MCF 10A (cell line): ENCODE data around the gene PCCA. TPM values are rescaled to one million over a fixed set of nuclear protein-coding genes. Genes with fewer than 3 reads are reported as not detected.
A peak's percentile ranks its signal among the peaks of the same experiment; 100 is the strongest.

Source experiments
- BruUV-seq: library from RNA; stranded (reverse); fragments of 400-500 nt; replicated peaks from 2 replicates; lab custom pipeline; 2021; lab: Mats Ljungman, UMichigan
- CTCF ChIA-PET: fragments of 300-600 bp; sonication (Branson Sonifier 250); formaldehyde crosslinking; extraction: SDS; loops from one replicate; lab custom pipeline; 2021; ENCODE audit warnings: antibody characterized with exemption, inconsistent platforms; lab: Yijun Ruan, JAX
- POLR2A ChIA-PET: fragments of 300-600, 350-650 bp; sonication (Branson Sonifier 250); formaldehyde crosslinking; extraction: SDS; loops from one replicate; lab custom pipeline; 2020; ENCODE audit warnings: antibody characterized with exemption, inconsistent platforms; lab: Yijun Ruan, JAX
- DNase-seq: peaks from one replicate; pipeline ENCODE4 v3.0.0-alpha.2; 2018; ENCODE audit not compliant: unreplicated experiment
- H3K27ac Mint-ChIP-seq: one replicate; pipeline ENCODE4 v1.8.0; 2022; ENCODE audit warnings: mild to moderate bottlenecking, low read depth, mixed read lengths; ENCODE audit not compliant: unreplicated experiment
- H3K27me3 Mint-ChIP-seq: one replicate; pipeline ENCODE4 v1.8.0; 2022; ENCODE audit warnings: mixed read lengths; ENCODE audit not compliant: insufficient read depth, unreplicated experiment
- H3K36me3 Mint-ChIP-seq: one replicate; pipeline ENCODE4 v1.8.0; 2022; ENCODE audit warnings: mild to moderate bottlenecking, moderate library complexity, mixed read lengths; ENCODE audit not compliant: insufficient read depth, unreplicated experiment
- H3K4me1 Mint-ChIP-seq: one replicate; pipeline ENCODE4 v1.8.0; 2022; ENCODE audit warnings: mixed read lengths; ENCODE audit not compliant: insufficient read depth, unreplicated experiment
- H3K4me3 Mint-ChIP-seq: one replicate; pipeline ENCODE4 v1.8.0; 2022; ENCODE audit warnings: mild to moderate bottlenecking, moderate library complexity, mixed read lengths; ENCODE audit not compliant: unreplicated experiment
- H3K9me3 Mint-ChIP-seq: one replicate; pipeline ENCODE4 v1.8.0; 2022; ENCODE audit warnings: mixed read lengths; ENCODE audit not compliant: unreplicated experiment
- CTCF ChIP-seq: fragments of 200-600 bp; IDR thresholded peaks from one replicate; pipeline ENCODE4 v1.8.0; 2022; ENCODE audit warnings: antibody characterized with exemption, mild to moderate bottlenecking; ENCODE audit not compliant: unreplicated experiment
- intact Hi-C: fragments of 100-400 bp; cut with micrococcal nuclease; formaldehyde crosslinking; loops from 2 replicates; pipeline ENCODE4 v1.14.1; 2022
- total RNA-seq: library from RNA; stranded (reverse); gene quantifications from 2 replicates; pipeline ENCODE4 v1.2.3, GENCODE V29; 2022

Gene PCCA
- total RNA-seq, 1 experiment from 2014 or later: 23.4 TPM

GRCh38 chr13:100423375-100423774 lies 334.5 kb downstream of the PCCA start:
- peak; percentile 50 for DNase-seq

DNA sequence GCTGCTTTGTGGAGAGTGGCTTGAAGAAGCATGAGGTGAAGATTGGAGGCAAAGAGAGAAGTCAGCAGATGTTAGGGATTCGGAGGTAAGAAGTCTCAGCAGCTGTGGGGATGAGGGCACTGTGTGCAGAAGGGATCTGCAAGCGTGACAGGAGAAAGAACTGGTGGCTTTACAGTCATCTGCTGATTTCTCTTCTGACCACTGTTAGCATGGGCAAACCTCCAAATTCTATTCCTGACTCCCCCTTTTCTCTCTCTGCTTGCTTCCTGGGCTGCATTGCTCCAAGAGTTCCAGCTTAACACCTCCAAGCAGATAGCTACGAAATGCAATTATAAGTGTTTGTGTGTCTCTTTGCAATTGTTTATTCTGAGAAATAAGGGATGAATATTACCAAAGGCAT lies 340.1 kb downstream of the PCCA start:
- Mint-ChIP-seq H3K4me3 (no peak overlapping the region), H3K4me1 (peaks cover 6% of the 10 kb centered on the region), H3K27me3 (no peaks in the 10 kb centered on the region), H3K9me3 (no peaks in the 10 kb centered on the region), H3K36me3 (peaks cover 16% of the 10 kb centered on the region), H3K27ac (no peak overlapping the region)
- TF ChIP-seq CTCF: no peak
- no peak for DNase-seq
- no TSS peak for BruUV-seq
- ChIA-PET CTCF (interaction anchor here (0.8 to 1.3 kb wide), 2 partner anchors 8 to 773 kb away, joined by 5 read pairs; no protein-coding TSS in a partner anchor), POLR2A (no interaction called here)
- intact Hi-C loops: no loop called here

More at GRCh38 chr13:100423375-100423774, 334.5 kb downstream of the PCCA start:
- peak overlapping the region; percentile 55 for H3K27ac Mint-ChIP-seq
- no peaks in the 10 kb centered on the region for H3K9me3 Mint-ChIP-seq
- BruUV-seq: no TSS peak
- TF ChIP-seq CTCF: no peak
- H3K27me3 Mint-ChIP-seq: no peaks in the 10 kb centered on the region
- H3K4me3 Mint-ChIP-seq: no peak overlapping the region
- POLR2A ChIA-PET: no interaction called here
- CTCF ChIA-PET: no interaction called here
- peaks cover 17% of the 10 kb centered on the region for H3K36me3 Mint-ChIP-seq
- peaks cover 7% of the 10 kb centered on the region for H3K4me1 Mint-ChIP-seq
- intact Hi-C loops: no loop called here

DNA sequence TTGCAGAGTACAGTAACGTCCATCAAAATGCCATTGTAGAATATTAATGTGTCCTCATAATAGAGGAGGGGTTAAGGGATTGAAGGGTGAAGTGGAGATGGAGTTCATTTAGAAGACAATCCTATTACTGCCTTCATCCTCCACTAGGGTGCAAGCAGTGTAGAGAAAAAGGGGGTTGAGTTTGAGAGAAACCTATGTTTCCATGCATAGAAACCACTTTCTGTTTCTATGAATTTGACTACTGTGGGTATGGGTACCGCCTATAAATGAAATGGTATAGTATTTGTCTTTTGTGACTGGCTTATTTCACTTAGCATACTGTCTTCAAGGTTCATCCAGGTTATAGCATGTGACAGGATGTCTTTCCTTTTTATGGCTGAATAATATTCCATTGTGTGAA lies 343.7 kb downstream of the PCCA start:
- intact Hi-C loops: no loop called here
- Mint-ChIP-seq H3K27ac (no peak overlapping the region), H3K4me3 (no peak overlapping the region), H3K4me1 (peaks cover 15% of the 10 kb centered on the region), H3K27me3 (no peaks in the 10 kb centered on the region), H3K36me3 (peaks cover 7% of the 10 kb centered on the region), H3K9me3 (no peaks in the 10 kb centered on the region)
- ChIA-PET CTCF (no interaction called here), POLR2A (interaction anchor here (0.7 kb wide), 1 partner anchor 35 kb away, joined by 3 read pairs; no protein-coding TSS in a partner anchor)
- no peak for DNase-seq
- no peak for TF ChIP-seq CTCF
- no TSS peak for BruUV-seq

DNA sequence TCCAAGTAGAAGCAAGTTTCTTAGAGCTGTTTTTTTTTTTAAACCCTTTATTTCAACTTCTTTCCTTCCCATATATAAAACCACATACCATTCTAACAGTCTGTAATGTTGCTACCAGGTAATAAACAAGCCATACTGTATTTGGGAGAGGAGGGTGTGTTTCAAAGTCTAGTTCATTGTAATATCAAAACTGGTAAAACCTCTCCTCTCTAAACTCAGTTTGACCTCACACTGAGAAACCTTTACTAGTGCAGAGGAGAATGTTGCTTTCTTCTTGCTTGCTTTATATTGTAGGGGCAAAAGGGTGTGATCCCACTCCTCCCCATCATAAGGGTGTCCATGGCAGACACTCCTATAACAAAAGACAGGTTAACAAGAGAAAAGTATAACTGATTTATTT lies 344.6 kb downstream of the PCCA start:
- Mint-ChIP-seq H3K4me1 (peaks cover 15% of the 10 kb centered on the region), H3K27ac (no peak overlapping the region), H3K4me3 (no peak overlapping the region), H3K36me3 (peaks cover 7% of the 10 kb centered on the region), H3K27me3 (no peaks in the 10 kb centered on the region), H3K9me3 (no peaks in the 10 kb centered on the region)
- ChIA-PET CTCF (no interaction called here), POLR2A (no interaction called here)
- intact Hi-C loops: no loop called here
- TF ChIP-seq CTCF: no peak
- BruUV-seq: no TSS peak
- no peak for DNase-seq
